Psoas muscle (tissue), 8 donors: Measurements from ENCODE around the gene PHC2. TPM values are rescaled to one million over a fixed set of nuclear protein-coding genes. Genes with fewer than 3 reads are reported as not detected.
A peak's percentile ranks its signal among the peaks of the same experiment; 100 is the strongest.

ENCODE experiments used
- ATAC-seq, 4 donors: fragments of 200-7000 bp; cut with Tn5 transposase; one replicate each; pipeline ENCODE4 v1.9.1; 2020; ENCODE audit warnings: moderate library complexity in 3 of 4, mild to moderate bottlenecking in 2 of 4
- DNase-seq, 2 donors: peaks; one replicate each; pipeline ENCODE4 v3.0.0-alpha.2; 2020
- H3K27ac ChIP-seq: fragments of 200-600 bp; one replicate; pipeline ENCODE4 v1.8.0; 2022
- H3K27me3 ChIP-seq, 3 donors: fragments of 200-600 bp in 1 of 3; one replicate each; pipeline versions ENCODE4 v1.6.1 to v1.8.0; 2013 to 2022; ENCODE audit warnings: low read length in 2 of 3, mild to moderate bottlenecking in 2 of 3, moderate library complexity in 1 of 3; ENCODE audit not compliant: insufficient read depth in 3 of 3
- H3K36me3 ChIP-seq, 2 donors: fragments of 200-600 bp in 1 of 2; one replicate each; pipeline versions ENCODE4 v1.6.1 to v1.8.0; 2013 to 2022; ENCODE audit warnings: low read depth in 1 of 2, mild to moderate bottlenecking in 1 of 2, moderate library complexity in 1 of 2; ENCODE audit not compliant: insufficient read depth in 1 of 2
- H3K4me1 ChIP-seq: fragments of 200-600 bp; one replicate; pipeline ENCODE4 v1.8.0; 2022
- H3K4me3 ChIP-seq: fragments of 200-600 bp; one replicate; pipeline ENCODE4 v1.8.0; 2022; ENCODE audit warnings: mild to moderate bottlenecking
- H3K9me3 ChIP-seq: fragments of 200-600 bp; one replicate; pipeline ENCODE4 v1.8.0; 2022
- WGBS, 3 donors: extraction: QIAGEN DNeasy Blood & Tissue Kit; methylation state at CpG; one replicate each; pipeline versions ENCODE4 v1.1.6 to v1.1.7; 2013; 5-methylcytosine and 5-hydroxymethylcytosine counted together
- intact Hi-C, 2 donors: fragments of 100-400 bp; cut with DNase I; formaldehyde crosslinking; loops; one replicate each; pipeline versions ENCODE4 v1.11.0 to v1.14.2; 2022
- polyA plus RNA-seq, 3 donors: library from polyadenylated mRNA; stranded (reverse); fragments of 200-250 nt; gene quantifications; one replicate each; pipeline ENCODE4 v1.2.3, GENCODE V29; 2013
- total RNA-seq, 4 donors: library from RNA; stranded (reverse); fragmentation: NEBNext Ultra II Directional in 2 of 4; extraction: Animal tissue kit (Norgen Biotek cat#: 25700) in 2 of 4; gene quantifications; one replicate each; pipeline versions ENCODE4 v1.2.1 to v1.2.4, GENCODE V29; 2021 to 2023
- TF ChIP-seq, protein P1 (sequence below): fragments of 200-600 bp; IDR thresholded peaks from one replicate; pipeline ENCODE4 v1.8.0; 2022; ENCODE audit warnings: antibody characterized with exemption
- donor health status: healthy with polysubstance abuse.
- donor health status: DM: no; HTN: no; CAD: no; lungs with moderate emphysema.
- donor health status: Bipolar disorder and iron deficiency.
- donor health status: healthy.
- donor health status: DM: yes; HTN: yes; CAD: no.
- donor health status: DM: no; HTN: no; CAD: no.
- donor health status: DM: no; HTN: no; CAD: no.
- donor health status: DM: yes; HTN: yes; CAD: no.

PHC2 gene
- total and polyA plus RNA-seq, 7 donors: 74.1 to 427 (median 338) TPM

DNA sequence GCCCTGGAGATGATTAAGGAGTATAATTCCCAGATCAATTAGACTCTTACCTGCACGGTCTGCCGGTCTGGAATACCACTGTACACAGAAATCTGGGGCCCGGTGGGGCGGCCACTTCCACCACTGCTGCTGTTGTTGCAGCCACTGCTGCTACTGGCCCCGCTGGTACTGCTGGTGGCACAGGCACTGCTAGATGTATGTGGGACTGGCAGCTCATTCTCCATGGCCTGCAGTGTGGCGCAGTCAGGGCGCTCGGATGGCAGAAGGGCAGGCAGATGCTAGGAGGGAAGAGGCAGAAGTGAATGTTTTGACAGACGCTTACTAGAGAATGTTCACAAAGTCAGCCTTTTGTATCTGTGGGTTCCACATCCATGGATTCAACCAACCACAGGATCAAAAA is 55.6 kb downstream of the PHC2 start:
- Histone ChIP-seq H3K4me1 (peaks cover 17% of the 10 kb centered on the region), H3K27me3 (no peaks in the 10 kb centered on the region), H3K9me3 (no peaks in the 10 kb centered on the region), H3K4me3 (no peak overlapping the region), H3K36me3 (peaks cover 0 to 21% of the 10 kb centered on the region in 2 donors), H3K27ac (peak overlapping the region; percentile 85)
- ATAC-seq (no peak), DNase-seq (no peak)
- 93 to 94% (median 94%) methylated on average over 9 of the region's 9 CpGs for WGBS, 3 donors
- TF ChIP-seq, protein P1, sequence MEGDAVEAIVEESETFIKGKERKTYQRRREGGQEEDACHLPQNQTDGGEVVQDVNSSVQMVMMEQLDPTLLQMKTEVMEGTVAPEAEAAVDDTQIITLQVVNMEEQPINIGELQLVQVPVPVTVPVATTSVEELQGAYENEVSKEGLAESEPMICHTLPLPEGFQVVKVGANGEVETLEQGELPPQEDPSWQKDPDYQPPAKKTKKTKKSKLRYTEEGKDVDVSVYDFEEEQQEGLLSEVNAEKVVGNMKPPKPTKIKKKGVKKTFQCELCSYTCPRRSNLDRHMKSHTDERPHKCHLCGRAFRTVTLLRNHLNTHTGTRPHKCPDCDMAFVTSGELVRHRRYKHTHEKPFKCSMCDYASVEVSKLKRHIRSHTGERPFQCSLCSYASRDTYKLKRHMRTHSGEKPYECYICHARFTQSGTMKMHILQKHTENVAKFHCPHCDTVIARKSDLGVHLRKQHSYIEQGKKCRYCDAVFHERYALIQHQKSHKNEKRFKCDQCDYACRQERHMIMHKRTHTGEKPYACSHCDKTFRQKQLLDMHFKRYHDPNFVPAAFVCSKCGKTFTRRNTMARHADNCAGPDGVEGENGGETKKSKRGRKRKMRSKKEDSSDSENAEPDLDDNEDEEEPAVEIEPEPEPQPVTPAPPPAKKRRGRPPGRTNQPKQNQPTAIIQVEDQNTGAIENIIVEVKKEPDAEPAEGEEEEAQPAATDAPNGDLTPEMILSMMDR: no peak
- intact Hi-C loops: no loop called here

DNA sequence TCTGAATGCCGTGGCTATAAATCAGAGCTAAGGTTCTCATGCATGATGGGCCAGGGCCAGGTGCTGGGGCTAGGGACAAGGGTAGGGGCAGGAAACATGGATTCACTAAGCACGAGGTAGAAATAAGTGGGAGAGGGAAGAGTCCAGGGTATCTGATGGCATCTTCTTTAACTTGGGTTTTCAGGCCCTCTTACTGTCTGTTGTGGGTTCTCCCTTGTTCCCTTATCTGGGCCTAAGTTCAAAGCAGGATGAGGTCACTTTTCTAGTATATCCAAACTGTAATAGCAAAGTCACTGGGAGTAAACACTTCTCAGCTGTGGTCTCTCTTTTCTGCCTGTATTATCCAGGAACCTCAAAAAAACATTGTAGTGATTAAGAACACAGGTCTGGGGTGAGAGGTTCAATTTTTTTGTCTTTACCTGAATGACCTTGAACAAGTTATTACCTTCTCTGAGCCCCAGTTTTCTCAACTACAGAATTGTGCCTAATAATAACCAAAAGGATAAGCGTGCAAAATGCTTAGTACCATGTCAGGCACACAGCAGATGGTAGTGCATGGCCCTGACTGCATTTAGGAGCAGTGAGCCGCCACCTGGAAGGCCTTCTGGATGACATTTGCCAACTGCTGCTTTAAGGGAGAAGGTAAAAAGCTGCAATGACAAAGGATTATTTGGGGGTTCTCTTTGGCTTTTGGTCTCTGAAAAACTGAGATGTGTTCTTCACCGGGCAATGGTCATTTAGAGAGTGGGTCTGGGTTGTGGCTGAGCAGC is 56.4 kb downstream of the PHC2 start:
- ATAC-seq: peak; percentile 57 to 88 (median 79)
- WGBS, 3 donors: 42 to 58% (median 42%) methylated on average over 5 of the region's 5 CpGs
- H3K4me1 ChIP-seq: peaks cover 17% of the 10 kb centered on the region
- TF ChIP-seq, protein P1: no peak
- peak overlapping the region; percentile 85 for H3K27ac ChIP-seq
- H3K9me3 ChIP-seq: no peaks in the 10 kb centered on the region
- no peak overlapping the region for H3K4me3 ChIP-seq
- DNase-seq: no peak
- no peaks in the 10 kb centered on the region for H3K27me3 ChIP-seq
- intact Hi-C loops: no loop called here
- H3K36me3 ChIP-seq: peaks cover 0 to 26% of the 10 kb centered on the region in 2 donors

DNA sequence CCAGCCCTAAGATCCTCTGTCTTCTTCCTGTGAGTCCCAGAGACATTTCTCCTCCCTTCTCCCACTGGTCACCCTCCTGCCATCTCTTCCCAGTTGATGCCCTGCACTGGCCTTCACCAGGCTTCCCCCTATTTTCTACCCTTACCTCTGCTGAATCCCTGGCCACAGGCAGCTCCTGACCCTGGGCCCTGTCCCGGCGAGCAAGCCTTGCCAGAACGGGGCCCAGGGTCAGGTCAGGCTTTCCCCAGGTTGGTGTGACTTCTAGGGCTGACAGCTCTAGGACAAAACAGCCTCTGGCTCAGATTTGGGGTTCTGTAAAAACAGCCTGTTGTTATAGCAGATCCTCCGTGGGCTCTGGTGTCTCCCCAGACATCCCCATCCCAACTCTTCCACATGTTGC is 57.3 kb downstream of the PHC2 start:
- H3K27me3 ChIP-seq: no peaks in the 10 kb centered on the region
- peaks cover 0 to 35% of the 10 kb centered on the region in 2 donors for H3K36me3 ChIP-seq
- ATAC-seq (no peak), DNase-seq (no peak)
- TF ChIP-seq, protein P1: no peak
- H3K9me3 ChIP-seq: no peaks in the 10 kb centered on the region
- 68 to 79% (median 72%) methylated on average over 4 of the region's 4 CpGs for WGBS, 3 donors
- intact Hi-C loops: no loop called here
- H3K4me1 ChIP-seq: peaks cover 17% of the 10 kb centered on the region
- H3K27ac ChIP-seq: peak overlapping the region; percentile 85
- no peak overlapping the region for H3K4me3 ChIP-seq

DNA sequence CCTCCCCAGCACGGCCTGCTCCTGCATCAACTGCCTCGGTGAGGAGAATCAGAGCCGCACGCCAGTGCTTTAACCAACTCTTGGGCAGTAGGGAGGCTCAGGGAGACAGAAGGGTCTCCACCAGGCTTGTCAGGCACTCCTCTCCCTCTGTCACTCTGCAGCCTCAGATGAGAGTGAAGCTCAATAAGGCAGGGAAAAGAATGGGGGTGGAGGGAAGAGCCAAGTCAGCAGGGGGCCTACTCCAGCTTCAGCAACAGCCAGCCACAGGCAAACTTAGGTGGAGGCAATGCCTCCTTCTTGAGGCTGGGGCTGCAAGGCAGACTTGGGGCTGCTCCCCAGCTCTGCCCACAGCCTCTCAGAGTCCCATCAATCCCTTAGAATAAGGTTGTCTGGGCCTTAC is 58.2 kb downstream of the PHC2 start:
- Histone ChIP-seq H3K36me3 (peaks cover 0 to 41% of the 10 kb centered on the region in 2 donors), H3K27ac (no peak overlapping the region)
- intact Hi-C loops: no loop called here

More for the DNA sequence above, 58.2 kb downstream of the PHC2 start:
- H3K4me1 ChIP-seq: peaks cover 17% of the 10 kb centered on the region
- no peaks in the 10 kb centered on the region for H3K9me3 ChIP-seq
- no peak overlapping the region for H3K4me3 ChIP-seq
- DNase-seq: no peak
- TF ChIP-seq, protein P1: no peak
- H3K27me3 ChIP-seq: no peaks in the 10 kb centered on the region
- 82 to 90% (median 87%) methylated on average over 4 of the region's 4 CpGs for WGBS, 3 donors
- ATAC-seq: no peak
